ENCODE data around the gene TMEM115.
A peak's percentile ranks its signal among the peaks of the same experiment; 100 is the strongest.

The TMEM115 gene

GRCh38 chr3:50375258-50375931 lies 16.1 kb upstream of the TMEM115 start:
- no peak for DNase-seq

- DNase-seq: no peak
Observed at GRCh38 chr3:50374363-50375257, 15.3 kb upstream of the TMEM115 start.

- DNase-seq: no peak
Observed at GRCh38 chr3:50373146-50374051, 14.1 kb upstream of the TMEM115 start.

- no peak for DNase-seq
Observed at GRCh38 chr3:50372349-50372748, 13.0 kb upstream of the TMEM115 start.

- DNase-seq: no peak
Observed at GRCh38 chr3:50371133-50371685, 11.9 kb upstream of the TMEM115 start.

- no peak for DNase-seq
Observed at GRCh38 chr3:50370594-50370993, 11.3 kb upstream of the TMEM115 start.

GRCh38 chr3:50369012-50369670 lies 9.8 kb upstream of the TMEM115 start:
- no peak for DNase-seq

- DNase-seq: no peak
Observed at GRCh38 chr3:50365842-50366220, 6.5 kb upstream of the TMEM115 start.

GRCh38 chr3:50365080-50365841 lies 5.9 kb upstream of the TMEM115 start:
- peak; percentile 97 for DNase-seq

GRCh38 chr3:50364573-50365079 lies 5.3 kb upstream of the TMEM115 start:
- DNase-seq: no peak

- no peak for DNase-seq
Observed at GRCh38 chr3:50359760-50360110, 414 bp upstream of the TMEM115 start.

- DNase-seq: no peak
Observed at GRCh38 chr3:50358355-50358910, 888 bp downstream of the TMEM115 start.

- no peak for DNase-seq
Observed at GRCh38 chr3:50357481-50357880, 1.8 kb downstream of the TMEM115 start.

- DNase-seq: no peak
Observed at GRCh38 chr3:50356553-50356952, 2.8 kb downstream of the TMEM115 start.

GRCh38 chr3:50355829-50356552 lies 3.3 kb downstream of the TMEM115 start:
- no peak for DNase-seq

GRCh38 chr3:50354850-50355249 lies 4.5 kb downstream of the TMEM115 start:
- no peak for DNase-seq

- no peak for DNase-seq
Observed at GRCh38 chr3:50354186-50354764, 5.0 kb downstream of the TMEM115 start.

- no peak for DNase-seq
Observed at GRCh38 chr3:50353245-50354004, 5.9 kb downstream of the TMEM115 start.

- no peak for DNase-seq
Observed at GRCh38 chr3:50352781-50353180, 6.5 kb downstream of the TMEM115 start.

Measured in stimulated activated CD4-positive, alpha-beta T cell treated with anti-CD3 and anti-CD28 coated beads, Interleukin-15, amount 100 ng/mL, for 24 hours (primary cell).